ENCODE results near the gene LTBP3.

Gene LTBP3

DNA sequence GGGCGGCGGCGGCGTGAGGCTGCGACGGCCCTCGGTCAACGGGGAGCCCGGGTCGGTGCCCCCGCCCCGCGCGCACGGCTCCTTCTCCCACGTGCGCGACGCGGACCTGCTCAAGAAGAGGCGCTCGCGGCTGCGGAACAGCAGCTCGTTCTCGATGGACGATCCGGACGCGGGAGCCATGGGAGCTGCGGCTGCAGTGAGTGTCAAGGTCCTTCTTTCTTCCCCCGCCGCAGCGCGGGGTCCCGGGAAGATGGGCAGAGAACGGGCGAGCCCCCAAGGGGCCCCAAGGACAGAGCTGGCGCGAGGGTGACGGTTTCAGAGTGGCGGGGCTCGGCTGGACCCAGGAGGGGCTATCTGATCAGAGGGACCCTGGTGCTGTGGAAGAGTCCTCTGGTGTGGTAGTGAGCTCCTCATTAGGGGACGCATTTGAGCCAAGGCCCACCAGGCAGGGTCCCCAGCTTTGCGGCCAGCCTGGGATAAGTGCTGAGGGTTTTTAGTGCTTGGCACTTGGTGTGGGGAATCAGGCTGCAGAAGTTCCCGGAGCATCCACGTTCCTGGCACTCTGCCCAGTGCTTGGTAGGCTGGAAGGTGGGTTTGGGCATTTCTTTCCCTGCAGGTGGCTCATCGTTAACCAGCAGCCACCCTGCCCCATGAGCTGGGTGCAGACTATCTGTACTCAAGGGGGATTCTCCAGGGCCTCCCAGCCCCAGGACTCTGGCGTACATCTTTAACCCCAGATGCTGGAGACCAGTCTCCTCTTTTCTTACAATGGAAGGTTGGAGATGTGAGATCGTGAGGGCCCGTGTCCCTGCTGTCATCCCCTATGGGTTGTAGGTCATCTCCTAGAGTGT lies 27.5 kb upstream of the LTBP3 start:
- no peak for DNase-seq

DNA sequence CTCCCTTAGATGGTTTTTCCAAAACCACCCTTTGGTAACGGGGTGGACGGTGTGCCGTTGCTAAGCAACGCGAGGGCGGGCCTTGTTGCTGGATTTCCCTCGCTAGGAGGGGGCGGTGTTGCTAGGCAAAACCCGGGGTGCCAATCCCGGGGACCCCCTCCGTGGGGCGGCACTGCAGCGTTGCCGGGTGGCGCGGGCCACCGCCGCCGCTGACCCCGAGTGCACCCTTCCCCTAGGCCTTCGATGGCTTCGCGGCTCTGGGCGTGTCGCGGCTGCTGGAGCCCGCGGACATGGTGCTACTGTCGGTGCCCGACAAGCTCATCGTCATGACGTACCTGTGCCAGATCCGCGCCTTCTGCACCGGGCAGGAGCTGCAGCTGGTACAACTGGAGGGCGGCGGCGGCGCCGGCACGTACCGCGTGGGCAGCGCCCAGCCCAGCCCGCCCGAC lies 26.6 kb upstream of the LTBP3 start:
- DNase-seq: no peak

DNA sequence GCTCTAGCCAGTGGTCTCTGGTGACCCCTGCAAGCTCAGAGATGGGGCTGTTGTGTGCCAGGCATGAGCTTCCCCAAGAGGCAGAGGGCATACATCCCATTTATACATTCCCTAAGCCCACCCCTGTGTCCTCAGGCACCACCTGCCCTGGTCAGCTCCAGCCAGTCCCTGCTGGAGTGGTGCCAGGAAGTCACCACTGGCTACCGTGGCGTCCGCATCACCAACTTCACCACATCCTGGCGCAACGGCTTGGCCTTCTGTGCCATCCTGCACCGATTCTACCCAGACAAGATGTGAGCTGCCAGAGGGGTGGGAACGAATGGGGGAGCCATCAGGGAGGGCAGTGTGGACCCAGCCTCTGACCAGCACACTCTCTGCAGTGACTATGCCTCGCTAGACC lies 25.9 kb upstream of the LTBP3 start:
- no peak for DNase-seq

DNA sequence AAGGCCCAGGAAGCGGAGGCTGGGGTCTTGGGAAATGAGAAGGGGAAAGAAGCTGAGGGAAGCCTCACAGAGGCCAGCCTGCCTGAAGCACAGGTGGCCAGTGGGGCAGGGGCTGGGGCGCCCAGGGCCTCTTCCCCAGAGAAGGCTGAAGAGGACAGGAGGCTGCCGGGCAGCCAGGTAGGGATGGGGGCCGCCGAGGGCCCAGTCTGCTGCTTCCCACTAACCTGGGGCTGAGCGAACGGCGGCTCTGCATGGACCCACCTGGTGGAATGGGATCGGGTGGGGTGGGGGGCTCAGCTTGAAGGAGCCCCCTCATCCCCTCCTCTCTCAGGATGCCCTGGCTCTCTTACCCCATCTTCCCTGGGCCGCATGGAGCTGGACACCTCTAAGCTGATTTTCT lies 25.4 kb upstream of the LTBP3 start:
- no peak for DNase-seq

GRCh38 chr11:65581928-65582327 lies 23.8 kb upstream of the LTBP3 start:
- no peak for DNase-seq

DNA sequence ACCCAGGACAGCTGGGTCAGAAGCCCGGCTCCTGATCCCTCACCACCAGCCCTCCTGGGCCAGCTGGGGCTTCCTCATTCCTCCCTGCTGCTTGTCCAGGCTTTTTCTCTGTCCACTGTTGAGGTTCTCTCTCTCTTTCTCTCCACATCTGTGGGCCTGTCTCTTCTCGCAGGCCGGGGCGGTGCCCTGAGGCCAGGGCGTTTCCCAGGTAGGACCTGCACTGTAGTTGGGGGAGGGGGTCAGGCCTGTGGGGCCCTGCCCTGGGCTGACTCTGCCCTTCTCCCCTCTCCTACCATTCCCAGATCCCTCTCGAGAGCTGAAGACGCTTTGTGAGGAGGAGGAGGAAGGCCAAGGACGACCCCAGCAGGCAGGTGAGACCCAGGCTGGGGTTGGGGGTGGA lies 22.6 kb upstream of the LTBP3 start:
- DNase-seq: no peak

DNA sequence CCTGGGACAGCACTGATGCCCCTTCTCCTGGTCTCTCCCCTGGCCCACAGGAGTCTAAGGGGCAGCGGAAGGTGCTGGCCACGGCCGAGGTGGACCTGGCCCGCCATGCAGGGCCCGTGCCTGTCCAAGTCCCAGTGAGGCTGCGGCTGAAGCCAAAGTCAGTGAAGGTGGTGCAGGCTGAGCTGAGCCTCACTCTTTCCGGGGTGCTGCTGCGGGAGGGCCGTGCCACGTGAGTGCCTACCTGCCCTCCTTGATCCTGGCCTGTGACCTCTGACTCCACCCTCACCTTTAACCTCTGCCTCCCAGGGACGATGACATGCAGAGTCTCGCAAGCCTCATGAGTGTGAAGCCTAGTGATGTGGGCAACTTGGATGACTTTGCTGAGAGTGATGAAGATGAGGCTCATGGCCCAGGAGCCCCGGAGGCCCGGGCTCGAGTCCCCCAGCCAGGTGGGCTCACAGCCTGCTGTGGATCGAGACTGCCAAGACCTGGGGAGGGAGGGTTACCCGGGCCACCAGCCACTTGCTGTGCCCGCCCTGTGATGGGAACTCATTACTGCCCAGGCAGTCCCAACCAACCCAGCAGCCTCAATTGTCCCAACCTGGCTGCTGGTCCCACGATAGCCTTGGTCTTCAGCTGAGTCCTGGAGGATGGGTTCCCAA lies 22.0 kb upstream of the LTBP3 start:
- DNase-seq: no peak

DNA sequence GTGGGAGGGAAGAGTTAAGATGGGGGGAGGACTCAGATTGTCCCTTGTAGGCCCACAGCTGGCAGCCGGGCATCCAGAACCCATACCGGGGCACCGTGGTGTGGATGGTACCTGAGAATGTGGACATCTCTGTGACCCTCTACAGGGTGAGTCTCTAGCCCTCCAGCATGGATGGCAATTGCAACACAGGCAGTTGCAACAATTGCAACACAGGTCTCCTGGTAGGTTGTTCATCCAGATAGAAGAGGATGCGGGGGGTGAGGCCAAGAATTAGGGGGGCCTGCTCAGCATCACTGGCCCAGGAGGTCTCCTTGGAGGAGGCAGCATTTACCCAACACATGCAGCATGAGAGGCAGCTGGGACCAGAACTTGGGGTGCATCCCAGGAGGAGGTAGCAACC lies 21.1 kb upstream of the LTBP3 start:
- no peak for DNase-seq

DNA sequence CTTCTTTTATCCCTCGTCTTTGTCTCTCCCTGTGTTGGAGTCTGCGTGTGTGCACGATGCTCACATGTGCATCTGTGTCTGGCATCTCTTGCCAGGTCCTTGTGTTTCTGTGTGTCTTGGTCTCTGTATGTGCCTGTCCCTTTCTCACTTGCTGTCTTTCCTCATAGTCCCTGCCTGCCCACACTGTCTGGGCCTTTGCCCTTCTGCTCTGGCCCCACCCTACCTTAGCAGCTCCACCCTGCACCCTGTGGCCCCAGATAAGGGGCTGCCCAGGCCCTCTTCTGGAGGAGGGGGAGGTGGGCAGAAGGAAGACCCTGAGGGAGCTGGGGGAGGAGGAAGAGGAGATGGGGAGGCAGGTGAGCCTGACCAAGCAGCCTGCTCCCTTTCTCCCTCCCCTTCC lies 20.5 kb upstream of the LTBP3 start:
- no peak for DNase-seq

- DNase-seq: no peak
Observed at GRCh38 chr11:65578134-65578533, 20.0 kb upstream of the LTBP3 start.

DNA sequence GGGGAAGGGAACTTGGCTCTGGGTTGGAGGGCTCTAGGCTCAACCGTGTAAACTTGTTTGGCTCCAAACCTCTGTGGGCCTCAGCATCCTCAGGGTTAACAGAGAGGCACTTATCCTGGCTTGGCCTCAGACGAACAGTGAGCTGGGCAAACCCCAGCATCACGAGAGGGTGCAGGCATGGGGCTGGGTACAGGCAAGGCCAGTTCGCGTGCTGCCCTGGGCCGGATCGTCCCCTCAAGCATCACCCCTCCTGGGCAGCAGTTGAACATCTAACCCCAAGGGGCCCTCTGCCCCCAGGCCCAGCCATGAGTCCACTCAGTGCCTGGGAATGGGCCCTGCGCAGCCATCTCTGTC lies 19.6 kb upstream of the LTBP3 start:
- no peak for DNase-seq

DNA sequence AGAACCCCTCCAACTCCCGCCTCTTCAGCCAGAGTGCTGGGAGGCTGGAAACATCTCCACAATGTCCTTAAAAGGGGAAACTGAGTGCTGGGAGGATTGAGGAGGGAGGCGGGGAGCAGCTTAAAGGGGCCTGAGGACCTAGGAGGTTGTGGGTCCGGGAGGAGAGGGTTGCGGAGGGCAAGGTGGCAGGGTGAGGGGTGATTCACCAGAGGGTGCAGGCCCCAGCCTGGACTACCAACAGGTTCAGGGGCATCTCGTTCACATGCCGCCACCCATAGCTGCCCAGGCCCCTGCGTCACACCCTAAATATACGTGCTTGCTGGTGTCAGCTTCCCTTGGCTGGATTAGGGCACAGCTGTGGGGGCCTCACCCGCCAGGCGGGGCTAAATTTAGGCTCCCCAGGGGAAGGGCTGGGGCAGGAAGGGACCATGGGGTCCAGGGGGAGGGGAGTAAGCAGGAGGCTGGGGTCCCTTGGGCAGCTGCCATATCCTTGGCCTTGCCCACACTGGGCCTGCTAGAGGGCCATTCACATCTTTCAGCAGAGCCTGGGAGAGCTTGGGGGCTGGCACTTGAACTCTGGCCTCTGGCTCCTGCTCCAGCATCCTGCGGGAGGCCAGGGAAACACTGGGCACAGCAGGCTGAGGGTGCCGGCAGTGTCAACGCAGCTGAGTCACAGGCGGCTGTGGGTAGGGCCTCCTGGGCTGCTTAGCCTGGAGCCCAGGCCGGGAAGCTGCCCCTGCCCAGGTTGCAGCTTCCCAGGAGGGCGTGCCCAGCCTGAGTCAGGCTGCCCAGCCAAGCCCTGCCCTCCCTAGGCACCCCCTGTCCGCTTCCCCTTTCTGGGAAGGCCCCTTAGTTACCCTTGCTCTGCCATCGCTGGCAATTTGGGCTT lies 19.0 kb upstream of the LTBP3 start:
- DNase-seq: peak; percentile 43

GRCh38 chr11:65576232-65576866 lies 18.2 kb upstream of the LTBP3 start:
- DNase-seq: no peak

DNA sequence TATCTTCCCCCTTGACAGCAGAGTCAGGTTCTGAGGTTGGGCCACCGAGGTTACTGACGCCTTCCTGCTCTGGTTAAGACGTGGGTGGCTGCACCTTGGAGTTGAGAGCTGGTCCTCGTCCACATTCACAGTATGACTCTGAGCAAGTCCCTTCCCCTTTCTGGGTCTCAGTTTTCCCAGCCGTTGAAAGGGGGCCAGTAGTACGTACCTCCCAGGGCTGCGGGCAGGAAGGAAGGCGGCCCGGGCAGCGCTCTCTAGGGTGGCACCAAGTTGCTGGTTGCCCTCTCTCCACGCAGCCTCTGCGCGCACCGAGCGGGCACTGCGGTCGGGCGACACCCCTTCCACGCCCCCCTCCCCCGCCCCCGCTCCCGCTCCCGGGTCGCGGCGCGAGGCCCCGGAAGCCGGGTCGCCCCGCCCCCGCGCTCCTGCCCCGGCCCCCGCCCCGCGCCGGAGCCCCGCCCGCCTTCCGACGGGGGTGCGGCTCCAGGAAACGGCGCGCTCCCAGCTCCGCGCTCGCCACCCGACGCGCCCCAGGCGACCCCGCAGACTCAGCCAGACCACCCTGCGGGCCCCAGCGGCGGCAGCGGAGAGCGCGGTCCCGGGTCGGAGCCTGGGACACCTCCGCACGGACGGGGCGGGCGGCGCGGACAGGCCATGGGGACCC lies 17.5 kb upstream of the LTBP3 start, which contains the start of gene EHBP1L1:
Gene EHBP1L1 (plus strand): TSS at position 486 of the 664 bp plus-strand sequence. CDS start 250 bp downstream, outside the sequence.
- DNase-seq: peak; percentile 75

DNA sequence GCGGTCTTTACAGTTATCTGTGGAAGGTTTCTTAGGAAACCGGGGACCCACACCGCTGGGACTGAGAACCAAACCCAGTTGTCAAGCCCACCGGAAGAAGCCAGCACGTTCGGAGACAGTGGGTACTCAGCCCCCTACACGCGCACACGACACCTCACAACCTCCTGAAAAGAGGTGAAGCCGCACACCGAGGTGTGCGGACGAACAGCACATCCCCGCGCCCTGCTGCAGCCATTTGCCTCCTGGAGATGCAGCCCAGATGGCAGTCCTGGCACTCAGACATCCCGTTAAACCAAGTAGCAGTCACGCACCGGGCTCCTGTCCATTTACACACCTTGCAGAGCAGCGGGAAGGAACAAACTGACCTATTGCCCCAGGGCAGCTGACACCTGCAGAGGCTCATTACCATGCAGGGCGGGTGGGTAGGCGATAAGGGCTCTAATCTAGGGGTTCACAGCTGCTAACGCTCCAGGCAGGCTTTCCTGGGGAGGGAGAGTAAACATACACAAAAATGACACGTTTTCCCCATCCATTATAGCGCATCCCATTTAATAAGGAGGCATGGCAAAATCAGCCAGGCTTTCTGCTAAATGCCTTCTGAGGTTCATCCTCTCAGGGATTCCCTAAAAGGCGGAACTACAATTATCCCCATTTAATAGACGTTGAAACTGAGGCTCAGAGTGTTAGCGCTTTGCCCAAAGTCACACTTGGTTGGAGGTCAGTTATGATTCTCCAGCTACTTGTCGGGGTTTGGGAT lies 16.8 kb upstream of the LTBP3 start:
- no peak for DNase-seq

GRCh38 chr11:65574109-65574810 lies 16.1 kb upstream of the LTBP3 start:
- DNase-seq: peak; percentile 83

GRCh38 chr11:65573391-65574079 lies 15.4 kb upstream of the LTBP3 start:
- DNase-seq: no peak

- peak; percentile 89 for DNase-seq
Observed at GRCh38 chr11:65572356-65573051, 14.3 kb upstream of the LTBP3 start, which contains the start of gene FAM89B. FAM89B (plus strand) TSS chr11:65572538; CDS start chr11:65572670, 132 bp downstream.

GRCh38 chr11:65571940-65572339 lies 13.8 kb upstream of the LTBP3 start:
- no peak for DNase-seq
